ENCODE results near the gene SPSB1.

DNA sequence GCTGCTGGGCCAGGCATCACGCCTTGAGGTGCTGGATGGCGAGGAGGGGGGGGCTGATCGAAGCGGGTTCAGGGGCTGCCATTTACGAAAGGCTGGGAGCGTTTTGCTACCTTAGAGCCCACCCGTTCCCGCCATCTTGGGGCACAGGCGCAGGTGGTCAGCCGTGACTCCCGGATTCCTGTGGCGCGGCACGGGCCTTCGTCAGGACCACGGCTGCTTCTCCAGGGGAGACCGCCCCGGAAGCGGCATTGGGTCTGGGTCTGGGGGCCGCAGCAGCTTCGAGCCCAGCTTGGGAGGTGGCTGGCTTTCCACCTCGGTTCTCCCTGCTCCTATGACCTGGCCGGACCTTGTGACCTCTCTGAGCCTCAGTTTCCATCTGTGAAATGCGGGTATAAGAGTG is 23.8 kb downstream of the SPSB1 start:
- TF ChIP-seq EZH2 (IDR thresholded peaks at IDR 0.05; ENCODE audit: low read depth) = no peak
- TF ChIP-seq, protein P1, sequence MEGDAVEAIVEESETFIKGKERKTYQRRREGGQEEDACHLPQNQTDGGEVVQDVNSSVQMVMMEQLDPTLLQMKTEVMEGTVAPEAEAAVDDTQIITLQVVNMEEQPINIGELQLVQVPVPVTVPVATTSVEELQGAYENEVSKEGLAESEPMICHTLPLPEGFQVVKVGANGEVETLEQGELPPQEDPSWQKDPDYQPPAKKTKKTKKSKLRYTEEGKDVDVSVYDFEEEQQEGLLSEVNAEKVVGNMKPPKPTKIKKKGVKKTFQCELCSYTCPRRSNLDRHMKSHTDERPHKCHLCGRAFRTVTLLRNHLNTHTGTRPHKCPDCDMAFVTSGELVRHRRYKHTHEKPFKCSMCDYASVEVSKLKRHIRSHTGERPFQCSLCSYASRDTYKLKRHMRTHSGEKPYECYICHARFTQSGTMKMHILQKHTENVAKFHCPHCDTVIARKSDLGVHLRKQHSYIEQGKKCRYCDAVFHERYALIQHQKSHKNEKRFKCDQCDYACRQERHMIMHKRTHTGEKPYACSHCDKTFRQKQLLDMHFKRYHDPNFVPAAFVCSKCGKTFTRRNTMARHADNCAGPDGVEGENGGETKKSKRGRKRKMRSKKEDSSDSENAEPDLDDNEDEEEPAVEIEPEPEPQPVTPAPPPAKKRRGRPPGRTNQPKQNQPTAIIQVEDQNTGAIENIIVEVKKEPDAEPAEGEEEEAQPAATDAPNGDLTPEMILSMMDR (conservative IDR thresholded peaks at IDR 0.05) = no peak
